ENCODE data around the gene ENTPD6. TPM values are rescaled to one million over a fixed set of nuclear protein-coding genes. Genes with fewer than 3 reads are reported as not detected.
"Not testable (repeated sequence)": the region's sequence is repeated elsewhere in the genome, so short reads cannot be mapped to it uniquely, and the experiment has no call there.

The ENTPD6 gene
- total and polyA plus RNA-seq, 2 donors (not counting 1 experiment from before 2014, with no cell fraction given) = 64.4 to 79.8 TPM

GRCh38 chr20:25160897-25161296 lies 34.6 kb upstream of the ENTPD6 start:
- no peaks in the 10 kb centered on the region for H4K20me1 ChIP-seq (ENCODE audit: control insufficient read depth, insufficient read depth, low read length, poor library complexity, severe bottlenecking)

GRCh38 chr20:25165128-25165527 lies 30.4 kb upstream of the ENTPD6 start:
- H3K4me1 ChIP-seq (ENCODE audit: control insufficient read depth in 2 of 2, insufficient read depth in 2 of 2, low read length in 2 of 2) = no peaks in the 10 kb centered on the region
- CTCF ChIA-PET = no interaction called here
- H4K20me1 ChIP-seq (ENCODE audit: control insufficient read depth, insufficient read depth, low read length, poor library complexity, severe bottlenecking) = no peaks in the 10 kb centered on the region
- no peak overlapping the region for H3K4me3 Mint-ChIP-seq
- DNase-seq (no peak), ATAC-seq (ENCODE audit: low read depth) (no peak)
- POLR2A ChIA-PET = no interaction called here
- no peaks in the 10 kb centered on the region for H3K36me3 ChIP-seq (replicated peaks in 1 of 2; ENCODE audit: control extremely low read depth in 1 of 2, control insufficient read depth in 1 of 2, extremely low read depth in 1 of 2, insufficient read depth in 2 of 2, low read length in 1 of 2)
- H3K27ac ChIP-seq (ENCODE audit: low read length in 2 of 2) = no peak overlapping the region
- H3K4me2 ChIP-seq (replicated peaks; ENCODE audit: low read depth, low read length, poor library complexity, severe bottlenecking) = no peak overlapping the region
- intact Hi-C loops (cut with micrococcal nuclease) = no loop called here
- H3K9ac ChIP-seq (ENCODE audit: low read length) = no peak overlapping the region
- peaks cover 0 to 13% (median 9%) of the 10 kb centered on the region in 4 experiments for H3K27me3 ChIP-seq (replicated peaks in 1 of 4; ENCODE audit: control extremely low read depth in 1 of 4, control insufficient read depth in 3 of 4, insufficient read depth in 4 of 4, low read length in 3 of 4)
- H3K27ac Mint-ChIP-seq = no peak overlapping the region
- TF ChIP-seq EZH2 (IDR thresholded peaks at IDR 0.05; ENCODE audit: borderline replicate concordance, insufficient read depth, low read depth, low read length, poor library complexity, severe bottlenecking) = no peak
- no peak for TF ChIP-seq CTCF (IDR thresholded peaks at IDR 0.05)
- peaks cover 7% of the 10 kb centered on the region for H3K4me1 Mint-ChIP-seq
- no peaks in the 10 kb centered on the region for H3K9me3 Mint-ChIP-seq (ENCODE audit: insufficient read depth)
- H3K9me3 ChIP-seq (ENCODE audit: control extremely low read depth in 1 of 3, control insufficient read depth in 2 of 3, insufficient read depth in 1 of 3, low read length in 2 of 3) = peaks cover 2 to 18% (median 4%) of the 10 kb centered on the region in 3 donors
- H2AFZ ChIP-seq (ENCODE audit: insufficient read depth, low read depth, low read length, poor library complexity, severe bottlenecking) = no peak overlapping the region
- H3K79me2 ChIP-seq (ENCODE audit: control insufficient read depth, insufficient read depth, low read length) = no peaks in the 10 kb centered on the region
- no peak overlapping the region for H3K4me3 ChIP-seq (ENCODE audit: control extremely low read depth in 1 of 5, extremely low read depth in 1 of 5, insufficient read depth in 1 of 5, low read depth in 2 of 5, low read length in 4 of 5)
- peaks cover 46% of the 10 kb centered on the region for H3K27me3 Mint-ChIP-seq

More at GRCh38 chr20:25160897-25161296, 34.6 kb upstream of the ENTPD6 start:
- Histone ChIP-seq H3K9ac (ENCODE audit: low read length) (no peak overlapping the region), H3K27me3 (replicated peaks in 1 of 4; ENCODE audit: control extremely low read depth in 1 of 4, control insufficient read depth in 3 of 4, insufficient read depth in 4 of 4, low read length in 3 of 4) (peaks cover 0 to 12% (median 5%) of the 10 kb centered on the region in 4 experiments), H3K9me3 (ENCODE audit: control extremely low read depth in 1 of 3, control insufficient read depth in 2 of 3, insufficient read depth in 1 of 3, low read length in 2 of 3) (peaks cover 2 to 11% (median 4%) of the 10 kb centered on the region in 3 donors), H3K79me2 (ENCODE audit: control insufficient read depth, insufficient read depth, low read length) (no peaks in the 10 kb centered on the region), H3K4me2 (replicated peaks; ENCODE audit: low read depth, low read length, poor library complexity, severe bottlenecking) (no peak overlapping the region), H3K4me1 (ENCODE audit: control insufficient read depth in 2 of 2, insufficient read depth in 2 of 2, low read length in 2 of 2) (no peaks in the 10 kb centered on the region), H3K36me3 (replicated peaks in 1 of 2; ENCODE audit: control extremely low read depth in 1 of 2, control insufficient read depth in 1 of 2, extremely low read depth in 1 of 2, insufficient read depth in 2 of 2, low read length in 1 of 2) (no peaks in the 10 kb centered on the region), H3K27ac (ENCODE audit: low read length in 2 of 2) (no peak overlapping the region), H2AFZ (ENCODE audit: insufficient read depth, low read depth, low read length, poor library complexity, severe bottlenecking) (no peak overlapping the region), H3K4me3 (ENCODE audit: control extremely low read depth in 1 of 5, extremely low read depth in 1 of 5, insufficient read depth in 1 of 5, low read depth in 2 of 5, low read length in 4 of 5) (no peak overlapping the region)
- H3K27ac Mint-ChIP-seq = no peak overlapping the region
- WGBS (ENCODE audit: insufficient coverage) = 40% methylated on average over 2 of the region's 3 CpGs
- intact Hi-C loops (cut with micrococcal nuclease) = no loop called here
- H3K4me1 Mint-ChIP-seq = peaks cover 7% of the 10 kb centered on the region
- ATAC-seq (ENCODE audit: low read depth) = no peak
- CTCF ChIA-PET = no interaction called here
- TF ChIP-seq EZH2 (IDR thresholded peaks at IDR 0.05; ENCODE audit: borderline replicate concordance, insufficient read depth, low read depth, low read length, poor library complexity, severe bottlenecking) (no peak), CTCF (IDR thresholded peaks at IDR 0.05) (no peak)
- no peak overlapping the region for H3K4me3 Mint-ChIP-seq
- H3K27me3 Mint-ChIP-seq = peaks cover 27% of the 10 kb centered on the region
- no peaks in the 10 kb centered on the region for H3K9me3 Mint-ChIP-seq (ENCODE audit: insufficient read depth)
- POLR2A ChIA-PET = no interaction called here
- DNase-seq = no peak

GRCh38 chr20:25166105-25166782 lies 29.3 kb upstream of the ENTPD6 start:
- WGBS (ENCODE audit: insufficient coverage) = 60% methylated on average over 2 of the region's 2 CpGs
- peaks cover 42% of the 10 kb centered on the region for H3K27me3 Mint-ChIP-seq

More at GRCh38 chr20:25166105-25166782, 29.3 kb upstream of the ENTPD6 start:
- H3K4me2 ChIP-seq (replicated peaks; ENCODE audit: low read depth, low read length, poor library complexity, severe bottlenecking); H2AFZ ChIP-seq (ENCODE audit: insufficient read depth, low read depth, low read length, poor library complexity, severe bottlenecking); H3K4me1 ChIP-seq (ENCODE audit: control insufficient read depth in 2 of 2, insufficient read depth in 2 of 2, low read length in 2 of 2); CTCF ChIA-PET; intact Hi-C loops (cut with micrococcal nuclease); H3K27ac Mint-ChIP-seq; H3K79me2 ChIP-seq (ENCODE audit: control insufficient read depth, insufficient read depth, low read length); H4K20me1 ChIP-seq (ENCODE audit: control insufficient read depth, insufficient read depth, low read length, poor library complexity, severe bottlenecking); H3K9ac ChIP-seq (ENCODE audit: low read length); H3K4me3 ChIP-seq (ENCODE audit: control extremely low read depth in 1 of 5, extremely low read depth in 1 of 5, insufficient read depth in 1 of 5, low read depth in 2 of 5, low read length in 4 of 5); H3K9me3 Mint-ChIP-seq (ENCODE audit: insufficient read depth); POLR2A ChIA-PET; ATAC-seq (ENCODE audit: low read depth); H3K4me3 Mint-ChIP-seq; H3K27ac ChIP-seq (ENCODE audit: low read length in 2 of 2); H3K4me1 Mint-ChIP-seq; DNase-seq; H3K36me3 ChIP-seq (replicated peaks in 1 of 2; ENCODE audit: control extremely low read depth in 1 of 2, control insufficient read depth in 1 of 2, extremely low read depth in 1 of 2, insufficient read depth in 2 of 2, low read length in 1 of 2): not testable (repeated sequence)
- Histone ChIP-seq H3K27me3 (replicated peaks in 1 of 4; ENCODE audit: control extremely low read depth in 1 of 4, control insufficient read depth in 3 of 4, insufficient read depth in 4 of 4, low read length in 3 of 4) (peaks cover 0 to 13% (median 9%) of the 10 kb centered on the region in 4 experiments), H3K9me3 (ENCODE audit: control extremely low read depth in 1 of 3, control insufficient read depth in 2 of 3, insufficient read depth in 1 of 3, low read length in 2 of 3) (peaks cover 2 to 18% (median 4%) of the 10 kb centered on the region in 3 donors)

All from B cell (primary cell).